DOHH2 (cell line): ENCODE results near the gene CDK13.

ENCODE experiments used
- EZH2phosphoT487 ChIP-seq: fragments of 200-600 bp; sonication (generic); IDR thresholded peaks from 2 replicates; pipeline ENCODE4 v1.6.1; 2017; ENCODE audit warnings: borderline replicate concordance, mild to moderate bottlenecking, antibody characterized with exemption, low read length, moderate library complexity, mixed read lengths
- TF ChIP-seq, protein P1 (sequence below): fragments of 200-600 bp; sonication (generic); IDR thresholded peaks from one replicate; pipeline ENCODE4 v1.5.1; 2014; ENCODE audit warnings: antibody characterized with exemption, mild to moderate bottlenecking, low read depth, low read length; ENCODE audit not compliant: poor library complexity, severe bottlenecking

DNA sequence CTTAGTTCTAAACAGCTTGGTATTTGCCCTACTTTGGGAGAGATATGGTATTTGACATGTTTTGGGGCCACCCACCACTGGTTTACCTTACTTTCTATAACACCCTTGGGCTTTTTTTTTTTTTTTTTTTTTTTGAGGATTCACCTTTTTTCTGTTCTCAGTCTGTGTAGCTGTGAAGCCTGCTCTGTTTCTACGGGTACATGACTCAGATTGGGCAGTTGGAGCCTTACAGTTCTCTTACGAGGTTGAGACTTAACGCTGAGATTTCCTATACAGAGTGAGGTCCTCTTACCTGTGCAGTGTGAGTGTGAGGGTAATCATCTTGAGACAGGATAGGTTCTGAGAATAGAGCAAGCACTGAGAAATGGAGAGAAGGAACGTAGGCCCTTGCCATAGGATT is 77.5 kb downstream of the CDK13 start:
- TF ChIP-seq, protein P1, sequence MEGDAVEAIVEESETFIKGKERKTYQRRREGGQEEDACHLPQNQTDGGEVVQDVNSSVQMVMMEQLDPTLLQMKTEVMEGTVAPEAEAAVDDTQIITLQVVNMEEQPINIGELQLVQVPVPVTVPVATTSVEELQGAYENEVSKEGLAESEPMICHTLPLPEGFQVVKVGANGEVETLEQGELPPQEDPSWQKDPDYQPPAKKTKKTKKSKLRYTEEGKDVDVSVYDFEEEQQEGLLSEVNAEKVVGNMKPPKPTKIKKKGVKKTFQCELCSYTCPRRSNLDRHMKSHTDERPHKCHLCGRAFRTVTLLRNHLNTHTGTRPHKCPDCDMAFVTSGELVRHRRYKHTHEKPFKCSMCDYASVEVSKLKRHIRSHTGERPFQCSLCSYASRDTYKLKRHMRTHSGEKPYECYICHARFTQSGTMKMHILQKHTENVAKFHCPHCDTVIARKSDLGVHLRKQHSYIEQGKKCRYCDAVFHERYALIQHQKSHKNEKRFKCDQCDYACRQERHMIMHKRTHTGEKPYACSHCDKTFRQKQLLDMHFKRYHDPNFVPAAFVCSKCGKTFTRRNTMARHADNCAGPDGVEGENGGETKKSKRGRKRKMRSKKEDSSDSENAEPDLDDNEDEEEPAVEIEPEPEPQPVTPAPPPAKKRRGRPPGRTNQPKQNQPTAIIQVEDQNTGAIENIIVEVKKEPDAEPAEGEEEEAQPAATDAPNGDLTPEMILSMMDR = no peak
- TF ChIP-seq EZH2phosphoT487 = no peak
